GM20431 (cell line): ENCODE results near the gene MLH1.

Experiments
- in situ Hi-C: fragments of 300-500 bp; cut with MseI, MboI; formaldehyde crosslinking; loops from one replicate; pipeline ENCODE4 v1.15.0; 2020; ENCODE audit warnings: low sequenced_read_pairs; ENCODE audit not compliant: unreplicated experiment

MLH1 gene

DNA sequence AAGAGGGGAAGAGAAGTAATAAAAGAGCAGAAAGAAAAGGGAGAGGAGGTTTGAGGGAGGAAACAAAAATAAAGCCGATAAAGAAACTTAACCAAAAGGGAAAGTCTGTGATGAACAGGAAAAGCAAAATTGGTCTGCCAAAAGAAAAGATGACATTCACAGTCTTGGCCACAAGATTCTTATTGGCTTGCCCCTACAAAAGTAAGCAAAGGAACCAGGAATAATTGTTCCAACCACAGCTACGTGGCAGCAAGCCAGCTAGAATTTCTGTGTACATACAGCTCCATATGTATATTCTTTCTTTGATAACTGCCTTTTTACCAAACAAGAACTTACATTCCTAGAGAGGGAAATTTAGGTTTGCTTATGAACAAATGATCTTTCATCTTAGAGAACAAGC, 79.6 kb downstream of the MLH1 start:
- in situ Hi-C loops: no loop called here

- in situ Hi-C loops: no loop called here
Measured at GRCh38 chr3:37074178-37074577, 80.9 kb downstream of the MLH1 start.

GRCh38 chr3:37075955-37076354, 82.6 kb downstream of the MLH1 start:
- in situ Hi-C loops: no loop called here

- in situ Hi-C loops: no loop called here
Measured at GRCh38 chr3:37082317-37082716, 89.0 kb downstream of the MLH1 start.

DNA sequence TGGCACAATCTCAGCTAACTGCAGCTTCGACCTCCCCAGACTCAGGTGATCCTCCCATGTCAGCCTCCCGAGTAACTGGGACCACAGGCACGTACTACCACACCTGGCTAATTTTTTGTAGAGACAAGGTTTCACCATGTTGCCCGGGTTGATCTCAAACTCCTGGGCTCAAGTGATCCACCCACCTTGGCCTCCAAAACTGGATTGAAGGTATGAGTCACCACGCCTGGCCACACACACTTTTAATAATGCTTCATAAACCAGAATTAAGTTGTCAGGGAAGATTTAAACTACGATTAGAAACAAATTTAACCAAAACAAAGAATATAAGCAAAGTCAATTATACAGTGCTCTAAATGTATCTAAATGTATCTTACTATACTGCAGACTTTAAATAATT, 93.6 kb downstream of the MLH1 start:
- in situ Hi-C loops: no loop called here

DNA sequence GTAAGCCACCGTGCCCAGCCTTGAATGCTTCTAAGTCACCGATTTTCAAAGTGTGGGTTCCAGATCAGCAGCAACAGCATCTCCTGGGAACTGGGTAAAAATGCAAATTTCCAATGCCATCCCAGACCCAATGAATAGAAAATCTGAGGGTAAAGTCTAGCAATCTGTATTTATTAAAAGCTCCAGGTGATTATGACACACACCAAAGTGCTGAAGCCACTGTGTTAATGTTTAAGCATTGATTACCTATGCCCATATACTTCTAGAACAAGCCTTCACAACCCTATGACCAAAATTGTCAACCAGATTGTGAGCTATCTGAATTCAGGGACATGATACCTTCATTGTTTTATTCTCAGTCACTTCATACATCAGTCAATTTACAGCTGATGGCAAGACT, 94.6 kb downstream of the MLH1 start:
- in situ Hi-C loops: no loop called here

DNA sequence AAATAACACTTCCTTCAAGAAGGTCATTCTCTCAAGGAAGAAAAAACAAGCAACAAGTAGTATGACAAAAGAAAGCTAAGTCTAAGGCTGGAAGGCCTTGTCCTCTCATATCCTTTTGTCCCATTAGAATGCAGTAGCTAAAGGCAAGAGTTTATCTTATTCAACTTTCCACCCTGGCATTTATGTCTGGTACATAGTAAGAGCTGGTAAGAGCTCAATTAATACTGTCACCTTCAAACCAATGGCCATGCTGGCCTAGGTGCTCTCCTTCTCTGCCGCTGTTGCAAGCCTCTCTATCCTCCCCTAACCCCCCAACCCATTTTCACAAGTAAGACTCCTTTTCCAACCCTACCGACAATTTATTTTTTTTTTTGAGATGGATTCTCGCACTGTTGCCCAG, 99.2 kb downstream of the MLH1 start:
- in situ Hi-C loops: no loop called here

GRCh38 chr3:37093481-37093880, 100.2 kb downstream of the MLH1 start:
- in situ Hi-C loops: no loop called here

DNA sequence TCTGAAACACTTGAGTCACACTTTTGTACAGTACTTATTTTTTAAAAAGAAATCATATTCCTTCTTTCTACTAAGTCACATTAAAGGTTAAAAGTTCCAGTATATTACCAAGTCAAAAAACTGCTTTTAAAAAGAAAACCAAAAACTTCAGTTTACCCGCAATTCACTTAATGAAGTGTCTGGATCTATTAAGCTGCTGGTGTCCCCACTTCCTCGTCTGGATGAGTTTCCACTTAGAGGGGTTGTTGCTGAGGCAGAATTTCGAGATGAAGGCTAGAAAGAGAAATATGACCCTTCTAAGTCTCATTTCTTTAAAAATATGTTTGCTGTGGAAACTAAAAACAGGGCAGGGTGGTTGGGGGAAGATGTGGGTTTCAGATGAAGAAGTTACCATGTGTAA, 101.3 kb downstream of the MLH1 start:
- in situ Hi-C loops: no loop called here

DNA sequence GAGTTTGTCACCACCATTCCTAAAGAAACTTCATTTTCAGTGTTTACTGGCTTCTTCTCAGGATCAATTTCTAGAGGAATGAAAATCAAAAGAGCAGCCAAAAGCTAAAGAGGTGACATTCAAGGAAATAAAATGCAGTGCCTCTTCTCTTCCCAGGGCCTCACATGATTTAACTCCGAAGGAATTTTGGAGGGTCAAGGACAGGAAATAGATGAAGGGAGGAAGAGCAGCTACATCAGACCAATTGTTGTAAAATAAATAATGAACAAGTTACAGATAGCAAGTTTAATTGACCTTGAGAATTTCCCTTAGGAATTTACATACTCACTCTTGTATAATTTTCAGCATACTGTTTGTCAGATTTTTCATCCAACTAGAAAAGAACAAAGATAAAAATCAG, 103.0 kb downstream of the MLH1 start:
- in situ Hi-C loops: no loop called here

GRCh38 chr3:37096975-37097374, 103.7 kb downstream of the MLH1 start:
- in situ Hi-C loops: no loop called here

DNA sequence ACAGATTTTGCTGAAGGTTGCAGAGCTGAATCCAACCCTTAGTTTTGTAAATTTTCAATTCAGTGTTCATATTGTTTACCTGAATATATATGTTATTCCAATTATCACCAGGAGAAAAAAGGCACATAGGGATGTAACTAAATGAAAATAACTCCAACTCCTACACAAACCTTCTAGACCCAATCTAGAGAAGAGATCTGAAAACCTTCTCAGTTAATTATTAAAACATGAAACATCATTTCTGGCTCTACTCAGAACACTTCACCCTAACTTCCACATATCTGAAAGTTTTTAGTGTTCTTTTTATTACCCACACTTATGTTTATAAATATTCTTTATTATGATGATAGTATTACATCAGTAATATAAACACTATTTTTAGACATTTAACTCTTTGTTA, 104.5 kb downstream of the MLH1 start:
- in situ Hi-C loops: no loop called here

DNA sequence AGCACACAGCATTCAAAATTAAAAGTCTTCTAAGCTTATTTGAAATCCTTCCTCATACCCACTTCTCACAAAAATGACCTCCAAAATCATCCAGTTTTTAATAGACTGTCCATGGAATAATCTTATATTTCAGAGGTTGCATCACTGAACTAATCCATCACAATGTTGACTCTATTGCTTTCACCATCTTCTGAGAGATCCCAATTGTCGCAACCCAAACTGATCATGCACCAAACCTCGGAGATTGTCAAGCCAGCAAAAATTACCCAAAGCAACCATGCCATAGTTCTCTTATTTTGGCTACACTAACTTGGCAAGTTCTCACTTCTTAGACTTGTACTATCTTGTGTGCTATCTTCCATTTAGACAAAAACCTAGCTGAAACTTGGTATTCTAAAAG, 105.6 kb downstream of the MLH1 start:
- in situ Hi-C loops: no loop called here

GRCh38 chr3:37099469-37099868, 106.2 kb downstream of the MLH1 start:
- in situ Hi-C loops: no loop called here

- in situ Hi-C loops: no loop called here
Measured at GRCh38 chr3:37100411-37100810, 107.1 kb downstream of the MLH1 start.
